ENCODE measurements around the gene RBM18. TPM values are rescaled to one million over a fixed set of nuclear protein-coding genes. Genes with fewer than 3 reads are reported as not detected.
A peak's percentile ranks its signal among the peaks of the same experiment; 100 is the strongest.

The RBM18 gene
- polyA plus RNA-seq, 4 donors, result 6.5 to 15.7 (median 8.5) TPM

DNA sequence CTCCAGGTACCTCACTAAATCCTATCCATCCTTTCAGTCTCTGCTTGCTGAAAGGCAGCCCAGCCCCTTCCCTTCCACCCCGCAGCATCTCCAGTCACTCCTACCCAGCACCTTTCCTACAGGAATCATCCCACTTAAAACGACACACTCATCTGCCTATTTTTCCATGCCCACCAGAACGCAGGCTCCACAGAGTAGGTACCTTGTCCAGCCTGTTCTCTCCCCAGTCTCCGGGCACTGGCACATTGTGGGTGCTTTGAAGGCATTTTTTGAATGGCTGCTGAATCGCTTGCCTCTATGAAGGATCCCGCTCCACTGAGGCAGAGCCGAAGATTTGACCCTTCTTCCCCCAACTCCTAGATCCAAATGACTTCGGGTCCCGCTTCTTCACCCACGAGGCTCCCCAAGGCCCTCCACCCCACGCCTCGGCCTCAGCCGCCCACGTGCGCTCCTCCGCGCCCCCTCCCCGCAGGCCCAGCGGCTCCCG, 51.5 kb downstream of the RBM18 start:
- WGBS, 3 donors, result 34 to 38% (median 34%) methylated on average over 20 of the region's 20 CpGs
- H3K27me3 ChIP-seq (ENCODE audit: control insufficient read depth in 3 of 3, insufficient read depth in 3 of 3, low read length in 3 of 3), result peaks cover 4 to 80% (median 23%) of the 10 kb centered on the region in 3 donors
- no peaks in the 10 kb centered on the region for H3K9me3 ChIP-seq (ENCODE audit: control insufficient read depth in 2 of 2, insufficient read depth in 1 of 2, low read depth in 1 of 2, low read length in 1 of 2)
- H3K36me3 ChIP-seq (ENCODE audit: control insufficient read depth in 3 of 3, insufficient read depth in 2 of 3, low read depth in 1 of 3, low read length in 3 of 3), result no peaks in the 10 kb centered on the region
- H3K4me3 ChIP-seq (ENCODE audit: low read depth in 1 of 3, low read length in 3 of 3), result peak overlapping the region in 1 of 3 donors; percentile 52
- no peak overlapping the region for H3K27ac ChIP-seq (ENCODE audit: low read depth in 1 of 3, low read length in 2 of 3)
- FAIRE-seq, result no peak
- H3K4me1 ChIP-seq (ENCODE audit: control insufficient read depth in 3 of 3, insufficient read depth in 2 of 3, low read depth in 1 of 3, low read length in 2 of 3), result peaks cover 3 to 7% (median 5%) of the 10 kb centered on the region in 3 donors
- DNase-seq, result no peak

DNA sequence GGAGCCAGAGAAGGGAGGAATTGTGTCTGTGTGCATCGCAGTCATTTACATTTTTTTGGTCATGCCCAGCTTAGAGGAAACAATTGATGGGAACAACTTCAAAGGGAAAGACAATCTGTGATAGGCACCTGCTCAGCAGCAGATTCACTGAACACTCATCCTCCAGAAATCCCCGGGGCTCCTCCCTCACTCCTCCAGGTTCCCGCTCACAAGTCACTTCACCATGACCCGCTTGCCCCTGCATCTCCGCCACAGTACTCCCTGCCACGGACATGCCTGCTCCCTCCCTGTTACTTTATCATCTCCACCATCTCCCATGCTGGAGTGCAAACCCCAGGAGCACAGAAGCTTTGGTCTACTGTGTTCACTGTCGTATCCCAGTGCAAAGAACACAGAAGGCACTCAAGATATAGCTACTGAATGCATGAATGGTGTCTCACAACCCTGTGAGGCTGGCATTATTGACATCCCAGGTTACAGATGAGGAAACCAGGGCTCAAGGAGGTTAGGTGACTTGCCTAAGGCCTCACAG, 52.1 kb downstream of the RBM18 start:
- no peak overlapping the region for H3K27ac ChIP-seq (ENCODE audit: low read depth in 1 of 3, low read length in 2 of 3)
- DNase-seq, result no peak
- no peaks in the 10 kb centered on the region for H3K9me3 ChIP-seq (ENCODE audit: control insufficient read depth in 2 of 2, insufficient read depth in 1 of 2, low read depth in 1 of 2, low read length in 1 of 2)
- H3K4me3 ChIP-seq (ENCODE audit: low read depth in 1 of 3, low read length in 3 of 3), result no peak overlapping the region
- WGBS, 3 donors, result 64 to 78% (median 66%) methylated on average over 7 of the region's 7 CpGs
- peaks cover 4 to 80% (median 22%) of the 10 kb centered on the region in 3 donors for H3K27me3 ChIP-seq (ENCODE audit: control insufficient read depth in 3 of 3, insufficient read depth in 3 of 3, low read length in 3 of 3)
- FAIRE-seq, result no peak
- no peaks in the 10 kb centered on the region for H3K36me3 ChIP-seq (ENCODE audit: control insufficient read depth in 3 of 3, insufficient read depth in 2 of 3, low read depth in 1 of 3, low read length in 3 of 3)
- H3K4me1 ChIP-seq (ENCODE audit: control insufficient read depth in 3 of 3, insufficient read depth in 2 of 3, low read depth in 1 of 3, low read length in 2 of 3), result peaks cover 3 to 7% (median 5%) of the 10 kb centered on the region in 3 donors

DNA sequence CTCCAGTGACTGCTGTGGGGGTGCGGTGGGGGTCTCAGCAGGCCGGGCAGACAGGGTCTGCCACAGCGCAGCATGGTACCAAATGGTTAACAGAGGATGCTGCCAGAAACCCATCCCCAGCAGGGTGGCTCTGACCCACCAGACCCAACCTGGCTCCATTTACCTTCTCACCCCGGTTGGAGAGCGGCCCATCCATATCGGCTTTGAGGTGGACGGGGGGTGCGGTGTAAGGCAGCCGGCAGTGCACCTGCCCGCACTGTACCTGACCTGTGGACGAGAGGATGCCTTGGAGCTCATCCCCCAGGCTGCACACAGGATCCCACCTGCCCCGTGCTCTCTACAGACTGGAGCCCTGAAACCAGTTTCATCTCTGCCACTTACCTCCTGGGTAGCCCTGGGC, 55.2 kb downstream of the RBM18 start:
- Histone ChIP-seq H3K9me3 (ENCODE audit: control insufficient read depth in 2 of 2, insufficient read depth in 1 of 2, low read depth in 1 of 2, low read length in 1 of 2) (no peaks in the 10 kb centered on the region), H3K36me3 (ENCODE audit: control insufficient read depth in 3 of 3, insufficient read depth in 2 of 3, low read depth in 1 of 3, low read length in 3 of 3) (no peaks in the 10 kb centered on the region), H3K4me1 (ENCODE audit: control insufficient read depth in 3 of 3, insufficient read depth in 2 of 3, low read depth in 1 of 3, low read length in 2 of 3) (peaks cover 3 to 5% (median 4%) of the 10 kb centered on the region in 3 donors), H3K4me3 (ENCODE audit: low read depth in 1 of 3, low read length in 3 of 3) (no peak overlapping the region), H3K27me3 (ENCODE audit: control insufficient read depth in 3 of 3, insufficient read depth in 3 of 3, low read length in 3 of 3) (peaks cover 4 to 69% (median 23%) of the 10 kb centered on the region in 3 donors), H3K27ac (ENCODE audit: low read depth in 1 of 3, low read length in 2 of 3) (no peak overlapping the region)
- 85 to 91% (median 91%) methylated on average over 10 to 12 of the region's 12 CpGs for WGBS, 3 donors
- DNase-seq (no peak), FAIRE-seq (no peak)

DNA sequence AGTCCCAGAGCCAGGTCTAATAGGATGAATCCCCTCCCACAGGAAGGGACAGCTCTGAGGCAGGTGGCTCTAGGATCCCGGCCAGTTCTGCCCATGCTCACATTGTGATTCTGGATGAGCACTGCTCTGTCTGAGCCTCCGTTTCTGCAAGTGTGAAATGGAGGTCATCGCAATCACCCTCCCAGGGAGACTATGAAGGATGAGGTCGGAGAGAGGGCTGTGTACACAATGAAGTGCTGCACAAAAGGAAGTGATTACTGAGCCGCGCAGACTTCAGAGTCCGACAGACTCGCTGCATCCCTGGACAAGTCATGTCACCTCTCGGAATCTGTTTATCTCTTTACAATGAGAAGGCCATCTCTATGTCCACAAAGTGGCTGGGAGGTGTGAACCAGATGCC, 57.5 kb downstream of the RBM18 start:
- no peak for FAIRE-seq
- peaks cover 0 to 48% (median 12%) of the 10 kb centered on the region in 3 donors for H3K27me3 ChIP-seq (ENCODE audit: control insufficient read depth in 3 of 3, insufficient read depth in 3 of 3, low read length in 3 of 3)

DNA sequence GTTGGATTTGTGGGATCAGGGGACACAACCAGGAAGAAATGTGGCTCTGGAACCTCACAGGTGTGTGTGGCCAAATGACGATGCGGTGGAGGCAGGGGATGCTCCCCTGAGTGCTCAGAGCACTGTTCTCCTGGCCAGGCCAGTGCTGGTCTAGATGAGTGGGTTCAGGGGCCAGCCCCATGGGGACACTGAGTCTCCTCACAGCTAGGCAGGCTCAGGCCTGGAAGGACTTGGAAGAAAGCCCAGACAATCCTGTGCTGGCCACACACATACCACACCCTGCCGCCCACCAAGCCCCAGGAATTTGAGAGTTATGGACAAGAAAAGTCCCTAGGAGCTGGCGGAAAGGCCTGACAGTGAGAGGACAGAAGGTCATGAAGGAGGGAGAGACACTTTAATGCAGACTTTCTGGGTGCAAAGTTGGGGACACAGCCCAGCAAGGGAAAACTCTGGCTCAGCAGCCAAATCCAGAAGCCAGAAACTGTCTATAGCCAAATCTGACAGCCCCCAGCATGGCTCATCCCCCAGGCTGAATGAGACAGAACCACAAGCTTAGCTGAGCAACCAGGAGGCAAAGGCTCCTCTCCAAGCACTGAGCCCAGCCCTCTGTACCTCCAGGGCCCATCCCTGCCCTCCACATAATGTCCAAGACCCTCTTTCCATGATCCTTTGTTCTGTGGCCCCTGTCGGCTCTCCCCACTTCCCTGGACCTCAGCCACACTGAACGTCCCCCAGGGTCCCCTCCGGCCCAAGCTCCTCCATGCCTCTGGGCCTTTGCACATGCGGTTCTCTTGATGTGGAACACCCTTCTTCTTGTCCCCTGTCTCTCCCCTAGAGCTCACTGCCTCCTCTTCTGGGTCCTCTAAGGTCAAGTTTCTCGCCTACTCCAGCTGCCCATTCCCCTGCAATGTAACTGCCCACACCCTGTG, 58.3 kb downstream of the RBM18 start:
- peaks cover 0 to 41% (median 12%) of the 10 kb centered on the region in 3 donors for H3K27me3 ChIP-seq (ENCODE audit: control insufficient read depth in 3 of 3, insufficient read depth in 3 of 3, low read length in 3 of 3)
- WGBS, 3 donors, result 81 to 84% (median 82%) methylated on average over 9 of the region's 9 CpGs
- no peak overlapping the region for H3K27ac ChIP-seq (ENCODE audit: low read depth in 1 of 3, low read length in 2 of 3)
- no peaks in the 10 kb centered on the region for H3K36me3 ChIP-seq (ENCODE audit: control insufficient read depth in 3 of 3, insufficient read depth in 2 of 3, low read depth in 1 of 3, low read length in 3 of 3)
- H3K9me3 ChIP-seq (ENCODE audit: control insufficient read depth in 2 of 2, insufficient read depth in 1 of 2, low read depth in 1 of 2, low read length in 1 of 2), result no peaks in the 10 kb centered on the region
- DNase-seq (no peak), FAIRE-seq (no peak)
- no peak overlapping the region for H3K4me3 ChIP-seq (ENCODE audit: low read depth in 1 of 3, low read length in 3 of 3)
- H3K4me1 ChIP-seq (ENCODE audit: control insufficient read depth in 3 of 3, insufficient read depth in 2 of 3, low read depth in 1 of 3, low read length in 2 of 3), result no peaks in the 10 kb centered on the region

More for the DNA sequence above, 57.5 kb downstream of the RBM18 start:
- Histone ChIP-seq H3K4me1 (ENCODE audit: control insufficient read depth in 3 of 3, insufficient read depth in 2 of 3, low read depth in 1 of 3, low read length in 2 of 3) (no peaks in the 10 kb centered on the region), H3K4me3 (ENCODE audit: low read depth in 1 of 3, low read length in 3 of 3) (no peak overlapping the region), H3K9me3 (ENCODE audit: control insufficient read depth in 2 of 2, insufficient read depth in 1 of 2, low read depth in 1 of 2, low read length in 1 of 2) (no peaks in the 10 kb centered on the region), H3K27ac (ENCODE audit: low read depth in 1 of 3, low read length in 2 of 3) (no peak overlapping the region), H3K36me3 (ENCODE audit: control insufficient read depth in 3 of 3, insufficient read depth in 2 of 3, low read depth in 1 of 3, low read length in 3 of 3) (no peaks in the 10 kb centered on the region)
- 43 to 51% (median 49%) methylated on average over 9 of the region's 9 CpGs for WGBS, 3 donors
- DNase-seq, result no peak

DNA sequence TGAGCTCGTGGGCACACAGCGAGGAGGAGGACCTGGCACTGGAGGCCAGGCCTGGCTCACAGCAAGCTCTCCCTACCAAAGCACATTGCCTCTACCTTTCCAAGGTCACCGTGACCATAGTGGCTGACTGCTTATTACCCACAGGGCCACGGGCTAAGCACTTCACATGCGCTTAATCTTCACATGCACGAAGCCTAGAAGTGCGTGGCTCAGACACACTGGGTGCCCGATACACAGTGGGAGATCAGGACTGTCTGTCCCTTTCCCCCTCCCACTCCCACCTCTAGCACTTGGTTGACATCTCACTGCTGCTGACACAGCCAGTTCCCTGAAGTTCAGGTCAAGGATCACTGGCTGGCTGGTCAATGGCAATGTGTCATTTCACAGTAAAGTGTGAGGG, 59.5 kb downstream of the RBM18 start:
- H3K4me1 ChIP-seq (ENCODE audit: control insufficient read depth in 3 of 3, insufficient read depth in 2 of 3, low read depth in 1 of 3, low read length in 2 of 3), result no peaks in the 10 kb centered on the region
- H3K4me3 ChIP-seq (ENCODE audit: low read depth in 1 of 3, low read length in 3 of 3), result no peak overlapping the region
- no peak overlapping the region for H3K27ac ChIP-seq (ENCODE audit: low read depth in 1 of 3, low read length in 2 of 3)
- no peaks in the 10 kb centered on the region for H3K36me3 ChIP-seq (ENCODE audit: control insufficient read depth in 3 of 3, insufficient read depth in 2 of 3, low read depth in 1 of 3, low read length in 3 of 3)
- DNase-seq, result no peak
- FAIRE-seq, result no peak
- H3K9me3 ChIP-seq (ENCODE audit: control insufficient read depth in 2 of 2, insufficient read depth in 1 of 2, low read depth in 1 of 2, low read length in 1 of 2), result no peaks in the 10 kb centered on the region
- 88 to 92% (median 91%) methylated on average over 8 of the region's 8 CpGs for WGBS, 3 donors
- H3K27me3 ChIP-seq (ENCODE audit: control insufficient read depth in 3 of 3, insufficient read depth in 3 of 3, low read length in 3 of 3), result peaks cover 0 to 34% (median 9%) of the 10 kb centered on the region in 3 donors

DNA sequence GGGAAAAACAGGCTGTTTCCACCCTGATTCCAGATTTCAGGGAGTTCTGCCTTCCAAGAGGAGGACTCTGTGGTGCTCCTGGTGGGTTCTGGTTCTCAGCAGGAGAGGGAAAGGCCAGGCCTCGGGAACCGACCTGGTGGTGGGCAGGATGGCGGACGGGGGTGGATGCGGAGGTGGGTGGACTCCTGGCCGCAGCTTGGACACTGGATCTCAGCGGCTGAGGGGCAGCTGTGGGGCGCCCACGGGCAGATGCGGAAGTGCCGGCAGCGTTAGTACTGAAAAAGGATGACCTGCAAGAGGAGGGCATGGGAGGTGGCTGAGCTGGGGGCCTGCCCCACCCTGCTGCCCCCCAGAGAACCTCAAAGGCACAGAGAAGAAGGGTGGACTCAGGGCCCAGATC, 60.1 kb downstream of the RBM18 start:
- no peak overlapping the region for H3K4me3 ChIP-seq (ENCODE audit: low read depth in 1 of 3, low read length in 3 of 3)
- H3K9me3 ChIP-seq (ENCODE audit: control insufficient read depth in 2 of 2, insufficient read depth in 1 of 2, low read depth in 1 of 2, low read length in 1 of 2), result no peaks in the 10 kb centered on the region
- no peak for FAIRE-seq
- DNase-seq, result no peak
- no peaks in the 10 kb centered on the region for H3K4me1 ChIP-seq (ENCODE audit: control insufficient read depth in 3 of 3, insufficient read depth in 2 of 3, low read depth in 1 of 3, low read length in 2 of 3)
- H3K27ac ChIP-seq (ENCODE audit: low read depth in 1 of 3, low read length in 2 of 3), result no peak overlapping the region
- peaks cover 0 to 32% (median 9%) of the 10 kb centered on the region in 3 donors for H3K27me3 ChIP-seq (ENCODE audit: control insufficient read depth in 3 of 3, insufficient read depth in 3 of 3, low read length in 3 of 3)
- 91 to 97% (median 94%) methylated on average over 12 of the region's 12 CpGs for WGBS, 3 donors
- H3K36me3 ChIP-seq (ENCODE audit: control insufficient read depth in 3 of 3, insufficient read depth in 2 of 3, low read depth in 1 of 3, low read length in 3 of 3), result no peaks in the 10 kb centered on the region

DNA sequence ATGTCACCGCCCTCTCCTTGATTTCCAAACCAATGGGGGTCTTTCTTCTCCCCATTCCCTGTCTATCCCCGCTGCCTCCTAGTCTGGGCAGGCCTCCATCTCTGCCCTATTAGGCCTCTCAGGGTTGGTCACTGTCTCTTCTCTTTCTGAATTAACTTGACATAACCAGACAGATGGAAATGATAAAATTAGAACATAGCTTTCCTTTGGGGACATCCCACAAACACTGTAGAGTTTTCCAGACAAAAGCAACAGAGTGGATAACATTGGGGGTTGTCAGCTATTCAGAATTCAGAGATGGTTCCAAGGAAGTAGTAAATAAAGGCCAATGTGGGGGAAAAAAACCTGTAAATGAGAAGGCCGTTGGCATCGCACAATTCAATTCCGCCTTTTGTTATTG, 60.6 kb downstream of the RBM18 start:
- Histone ChIP-seq H3K4me1 (ENCODE audit: control insufficient read depth in 3 of 3, insufficient read depth in 2 of 3, low read depth in 1 of 3, low read length in 2 of 3) (no peaks in the 10 kb centered on the region), H3K27me3 (ENCODE audit: control insufficient read depth in 3 of 3, insufficient read depth in 3 of 3, low read length in 3 of 3) (peaks cover 0 to 28% (median 9%) of the 10 kb centered on the region in 3 donors), H3K9me3 (ENCODE audit: control insufficient read depth in 2 of 2, insufficient read depth in 1 of 2, low read depth in 1 of 2, low read length in 1 of 2) (no peaks in the 10 kb centered on the region), H3K4me3 (ENCODE audit: low read depth in 1 of 3, low read length in 3 of 3) (no peak overlapping the region), H3K36me3 (ENCODE audit: control insufficient read depth in 3 of 3, insufficient read depth in 2 of 3, low read depth in 1 of 3, low read length in 3 of 3) (no peaks in the 10 kb centered on the region), H3K27ac (ENCODE audit: low read depth in 1 of 3, low read length in 2 of 3) (no peak overlapping the region)
- DNase-seq (no peak), FAIRE-seq (no peak)
- WGBS, 3 donors, result 88 to 93% (median 92%) methylated on average over 5 of the region's 5 CpGs

Measured in small intestine (tissue), 7 donors.